Measurements from ENCODE around the gene KCNG2. TPM values are rescaled to one million over a fixed set of nuclear protein-coding genes. Genes with fewer than 3 reads are reported as not detected.

Gene KCNG2
- total RNA-seq, 1 donor from 2014 or later, result 0.52 TPM

- H3K4me1 ChIP-seq (ENCODE audit: control insufficient read depth in 3 of 3, insufficient read depth in 3 of 3, low read length in 3 of 3), result no peaks in the 10 kb centered on the region
- H3K36me3 ChIP-seq (ENCODE audit: control insufficient read depth in 3 of 3, insufficient read depth in 3 of 3, low read length in 3 of 3), result no peaks in the 10 kb centered on the region
- H3K27me3 ChIP-seq (ENCODE audit: control insufficient read depth in 3 of 3, insufficient read depth in 3 of 3, low read length in 3 of 3), result peaks cover 3 to 10% (median 4%) of the 10 kb centered on the region in 3 donors
- no peak overlapping the region for H3K27ac ChIP-seq (ENCODE audit: low read depth, low read length)
- no peak overlapping the region for H3K4me3 ChIP-seq (ENCODE audit: low read length in 3 of 3)
- no peak overlapping the region for H3K9ac ChIP-seq (ENCODE audit: low read depth in 1 of 3, low read length in 3 of 3)
- H3K9me3 ChIP-seq (ENCODE audit: control insufficient read depth in 3 of 3, low read length in 3 of 3), result peaks cover 2 to 10% (median 8%) of the 10 kb centered on the region in 3 donors
These were observed 91.8 kb downstream of the KCNG2 start for GRCh38 chr18:79889569-79889968.

GRCh38 chr18:79890674-79891073 is 92.9 kb downstream of the KCNG2 start:
- H3K9me3 ChIP-seq (ENCODE audit: control insufficient read depth in 3 of 3, low read length in 3 of 3), result peaks cover 2 to 12% (median 8%) of the 10 kb centered on the region in 3 donors
- peaks cover 0 to under 1% (median 0%) of the 10 kb centered on the region in 3 donors for H3K27me3 ChIP-seq (ENCODE audit: control insufficient read depth in 3 of 3, insufficient read depth in 3 of 3, low read length in 3 of 3)
- H3K4me3 ChIP-seq (ENCODE audit: low read length in 3 of 3), result no peak overlapping the region
- no peaks in the 10 kb centered on the region for H3K4me1 ChIP-seq (ENCODE audit: control insufficient read depth in 3 of 3, insufficient read depth in 3 of 3, low read length in 3 of 3)
- H3K9ac ChIP-seq (ENCODE audit: low read depth in 1 of 3, low read length in 3 of 3), result no peak overlapping the region
- H3K27ac ChIP-seq (ENCODE audit: low read depth, low read length), result no peak overlapping the region
- no peaks in the 10 kb centered on the region for H3K36me3 ChIP-seq (ENCODE audit: control insufficient read depth in 3 of 3, insufficient read depth in 3 of 3, low read length in 3 of 3)

- H3K9ac ChIP-seq (ENCODE audit: low read depth in 1 of 3, low read length in 3 of 3), result no peak overlapping the region
- H3K4me3 ChIP-seq (ENCODE audit: low read length in 3 of 3), result no peak overlapping the region
- no peaks in the 10 kb centered on the region for H3K36me3 ChIP-seq (ENCODE audit: control insufficient read depth in 3 of 3, insufficient read depth in 3 of 3, low read length in 3 of 3)
- H3K27ac ChIP-seq (ENCODE audit: low read depth, low read length), result no peak overlapping the region
- H3K27me3 ChIP-seq (ENCODE audit: control insufficient read depth in 3 of 3, insufficient read depth in 3 of 3, low read length in 3 of 3), result no peaks in the 10 kb centered on the region
- peaks cover 4 to 10% (median 4%) of the 10 kb centered on the region in 3 donors for H3K9me3 ChIP-seq (ENCODE audit: control insufficient read depth in 3 of 3, low read length in 3 of 3)
- H3K4me1 ChIP-seq (ENCODE audit: control insufficient read depth in 3 of 3, insufficient read depth in 3 of 3, low read length in 3 of 3), result no peaks in the 10 kb centered on the region
These were observed 99.0 kb downstream of the KCNG2 start for GRCh38 chr18:79896738-79897137.

- no peak overlapping the region for H3K9ac ChIP-seq (ENCODE audit: low read depth in 1 of 3, low read length in 3 of 3)
- peaks cover 0 to 6% (median 4%) of the 10 kb centered on the region in 3 donors for H3K9me3 ChIP-seq (ENCODE audit: control insufficient read depth in 3 of 3, low read length in 3 of 3)
- no peak overlapping the region for H3K4me3 ChIP-seq (ENCODE audit: low read length in 3 of 3)
- no peak overlapping the region for H3K27ac ChIP-seq (ENCODE audit: low read depth, low read length)
- H3K27me3 ChIP-seq (ENCODE audit: control insufficient read depth in 3 of 3, insufficient read depth in 3 of 3, low read length in 3 of 3), result no peaks in the 10 kb centered on the region
- peaks cover 3 to 5% (median 5%) of the 10 kb centered on the region in 3 donors for H3K36me3 ChIP-seq (ENCODE audit: control insufficient read depth in 3 of 3, insufficient read depth in 3 of 3, low read length in 3 of 3)
- H3K4me1 ChIP-seq (ENCODE audit: control insufficient read depth in 3 of 3, insufficient read depth in 3 of 3, low read length in 3 of 3), result no peaks in the 10 kb centered on the region
These were observed 100.3 kb downstream of the KCNG2 start for GRCh38 chr18:79897940-79898625.

- no peaks in the 10 kb centered on the region for H3K27me3 ChIP-seq (ENCODE audit: control insufficient read depth in 3 of 3, insufficient read depth in 3 of 3, low read length in 3 of 3)
- H3K9ac ChIP-seq (ENCODE audit: low read depth in 1 of 3, low read length in 3 of 3), result no peak overlapping the region
- H3K4me1 ChIP-seq (ENCODE audit: control insufficient read depth in 3 of 3, insufficient read depth in 3 of 3, low read length in 3 of 3), result no peaks in the 10 kb centered on the region
- peaks cover 0 to 4% (median 3%) of the 10 kb centered on the region in 3 donors for H3K9me3 ChIP-seq (ENCODE audit: control insufficient read depth in 3 of 3, low read length in 3 of 3)
- no peak overlapping the region for H3K27ac ChIP-seq (ENCODE audit: low read depth, low read length)
- no peak overlapping the region for H3K4me3 ChIP-seq (ENCODE audit: low read length in 3 of 3)
- H3K36me3 ChIP-seq (ENCODE audit: control insufficient read depth in 3 of 3, insufficient read depth in 3 of 3, low read length in 3 of 3), result peaks cover 7 to 14% (median 9%) of the 10 kb centered on the region in 3 donors
These were observed 101.3 kb downstream of the KCNG2 start for GRCh38 chr18:79898952-79899608.

GRCh38 chr18:79899609-79900445 is 102.1 kb downstream of the KCNG2 start:
- H3K4me1 ChIP-seq (ENCODE audit: control insufficient read depth in 3 of 3, insufficient read depth in 3 of 3, low read length in 3 of 3), result no peaks in the 10 kb centered on the region
- H3K27ac ChIP-seq (ENCODE audit: low read depth, low read length), result no peak overlapping the region
- peaks cover 7 to 14% (median 9%) of the 10 kb centered on the region in 3 donors for H3K36me3 ChIP-seq (ENCODE audit: control insufficient read depth in 3 of 3, insufficient read depth in 3 of 3, low read length in 3 of 3)
- H3K9me3 ChIP-seq (ENCODE audit: control insufficient read depth in 3 of 3, low read length in 3 of 3), result peaks cover 0 to 4% (median 2%) of the 10 kb centered on the region in 3 donors
- no peaks in the 10 kb centered on the region for H3K27me3 ChIP-seq (ENCODE audit: control insufficient read depth in 3 of 3, insufficient read depth in 3 of 3, low read length in 3 of 3)
- H3K9ac ChIP-seq (ENCODE audit: low read depth in 1 of 3, low read length in 3 of 3), result no peak overlapping the region
- H3K4me3 ChIP-seq (ENCODE audit: low read length in 3 of 3), result no peak overlapping the region

- no peaks in the 10 kb centered on the region for H3K27me3 ChIP-seq (ENCODE audit: control insufficient read depth in 3 of 3, insufficient read depth in 3 of 3, low read length in 3 of 3)
- no peak overlapping the region for H3K27ac ChIP-seq (ENCODE audit: low read depth, low read length)
- H3K36me3 ChIP-seq (ENCODE audit: control insufficient read depth in 3 of 3, insufficient read depth in 3 of 3, low read length in 3 of 3), result peaks cover 7 to 14% (median 9%) of the 10 kb centered on the region in 3 donors
- H3K9me3 ChIP-seq (ENCODE audit: control insufficient read depth in 3 of 3, low read length in 3 of 3), result peaks cover 0 to 4% (median 0%) of the 10 kb centered on the region in 3 donors
- H3K4me1 ChIP-seq (ENCODE audit: control insufficient read depth in 3 of 3, insufficient read depth in 3 of 3, low read length in 3 of 3), result no peaks in the 10 kb centered on the region
- H3K4me3 ChIP-seq (ENCODE audit: low read length in 3 of 3), result no peak overlapping the region
- H3K9ac ChIP-seq (ENCODE audit: low read depth in 1 of 3, low read length in 3 of 3), result no peak overlapping the region
These were observed 103.2 kb downstream of the KCNG2 start for GRCh38 chr18:79900610-79901570.

- Histone ChIP-seq H3K9ac (ENCODE audit: low read depth in 1 of 3, low read length in 3 of 3) (no peak overlapping the region), H3K27me3 (ENCODE audit: control insufficient read depth in 3 of 3, insufficient read depth in 3 of 3, low read length in 3 of 3) (no peaks in the 10 kb centered on the region), H3K36me3 (ENCODE audit: control insufficient read depth in 3 of 3, insufficient read depth in 3 of 3, low read length in 3 of 3) (peaks cover 7 to 14% (median 9%) of the 10 kb centered on the region in 3 donors), H3K9me3 (ENCODE audit: control insufficient read depth in 3 of 3, low read length in 3 of 3) (peaks cover 0 to 4% (median 0%) of the 10 kb centered on the region in 3 donors), H3K27ac (ENCODE audit: low read depth, low read length) (no peak overlapping the region), H3K4me1 (ENCODE audit: control insufficient read depth in 3 of 3, insufficient read depth in 3 of 3, low read length in 3 of 3) (no peaks in the 10 kb centered on the region), H3K4me3 (ENCODE audit: low read length in 3 of 3) (no peak overlapping the region)
These were observed 103.9 kb downstream of the KCNG2 start for GRCh38 chr18:79901665-79902064.

- H3K27me3 ChIP-seq (ENCODE audit: control insufficient read depth in 3 of 3, insufficient read depth in 3 of 3, low read length in 3 of 3), result no peaks in the 10 kb centered on the region
- H3K9me3 ChIP-seq (ENCODE audit: control insufficient read depth in 3 of 3, low read length in 3 of 3), result peaks cover 0 to 4% (median 0%) of the 10 kb centered on the region in 3 donors
- H3K9ac ChIP-seq (ENCODE audit: low read depth in 1 of 3, low read length in 3 of 3), result no peak overlapping the region
- no peak overlapping the region for H3K4me3 ChIP-seq (ENCODE audit: low read length in 3 of 3)
- H3K36me3 ChIP-seq (ENCODE audit: control insufficient read depth in 3 of 3, insufficient read depth in 3 of 3, low read length in 3 of 3), result peaks cover 7 to 14% (median 9%) of the 10 kb centered on the region in 3 donors
- no peaks in the 10 kb centered on the region for H3K4me1 ChIP-seq (ENCODE audit: control insufficient read depth in 3 of 3, insufficient read depth in 3 of 3, low read length in 3 of 3)
- no peak overlapping the region for H3K27ac ChIP-seq (ENCODE audit: low read depth, low read length)
These were observed 104.3 kb downstream of the KCNG2 start for GRCh38 chr18:79902075-79902474.

Data from skeletal muscle tissue (tissue), 4 donors.